GM04504 (cell line): Measurements from ENCODE around the gene KCNQ2.

Source experiments
- DNase-seq: peaks from one replicate; pipeline ENCODE4 v3.0.0-alpha.2; 2012; ENCODE audit warnings: low read depth

The KCNQ2 gene

DNA sequence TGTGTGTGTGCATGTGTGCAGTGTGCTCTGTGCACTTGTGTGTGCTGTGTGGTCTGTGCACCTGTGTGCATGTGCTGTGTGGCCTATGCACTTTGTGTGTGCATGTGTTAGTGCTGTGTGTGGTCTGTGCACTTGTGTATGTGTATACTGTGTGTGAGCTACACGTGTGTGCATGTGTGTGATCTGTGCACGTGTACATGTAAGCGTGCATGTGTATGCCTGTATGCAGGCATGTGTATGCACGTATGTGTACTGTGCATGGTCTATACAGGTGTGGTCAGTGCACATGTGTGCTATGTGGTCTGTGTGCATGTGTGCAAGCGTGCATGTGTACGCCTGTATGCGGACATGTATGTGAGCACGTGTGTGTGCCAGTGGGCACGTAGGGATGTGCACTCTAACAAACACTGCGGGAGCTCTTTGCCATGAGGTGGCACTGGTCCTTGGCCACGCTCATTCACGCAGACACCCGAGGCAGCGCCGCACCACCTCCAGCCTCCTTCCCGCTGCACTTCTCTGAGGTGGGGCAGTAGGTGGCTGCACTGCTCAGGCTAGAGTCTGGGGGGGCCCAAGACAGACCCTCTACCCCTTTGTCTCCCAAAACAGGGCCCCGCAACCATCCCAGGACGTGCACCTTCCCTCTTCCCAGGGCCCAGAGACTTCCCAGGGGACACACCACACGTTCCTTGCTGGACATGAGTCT, 68.9 kb downstream of the KCNQ2 start:
- no peak for DNase-seq

DNA sequence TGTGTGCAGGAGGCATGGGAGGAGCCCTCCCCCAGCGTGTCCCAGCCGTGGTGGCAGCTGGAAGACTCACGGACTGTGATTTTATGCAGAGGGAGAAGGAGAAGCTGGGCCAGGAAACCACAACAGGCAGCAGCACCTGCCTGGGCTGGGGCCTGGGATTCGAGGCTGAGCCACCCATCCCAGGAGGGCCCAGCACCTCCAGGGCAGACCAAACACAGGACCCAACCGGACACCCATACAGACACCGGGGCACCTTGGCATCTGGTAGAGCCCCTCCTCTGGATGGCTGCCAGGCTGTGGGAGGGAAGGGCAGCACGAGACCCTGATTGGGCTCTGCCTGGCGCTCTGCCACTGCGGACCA, 69.6 kb downstream of the KCNQ2 start:
- DNase-seq = no peak

DNA sequence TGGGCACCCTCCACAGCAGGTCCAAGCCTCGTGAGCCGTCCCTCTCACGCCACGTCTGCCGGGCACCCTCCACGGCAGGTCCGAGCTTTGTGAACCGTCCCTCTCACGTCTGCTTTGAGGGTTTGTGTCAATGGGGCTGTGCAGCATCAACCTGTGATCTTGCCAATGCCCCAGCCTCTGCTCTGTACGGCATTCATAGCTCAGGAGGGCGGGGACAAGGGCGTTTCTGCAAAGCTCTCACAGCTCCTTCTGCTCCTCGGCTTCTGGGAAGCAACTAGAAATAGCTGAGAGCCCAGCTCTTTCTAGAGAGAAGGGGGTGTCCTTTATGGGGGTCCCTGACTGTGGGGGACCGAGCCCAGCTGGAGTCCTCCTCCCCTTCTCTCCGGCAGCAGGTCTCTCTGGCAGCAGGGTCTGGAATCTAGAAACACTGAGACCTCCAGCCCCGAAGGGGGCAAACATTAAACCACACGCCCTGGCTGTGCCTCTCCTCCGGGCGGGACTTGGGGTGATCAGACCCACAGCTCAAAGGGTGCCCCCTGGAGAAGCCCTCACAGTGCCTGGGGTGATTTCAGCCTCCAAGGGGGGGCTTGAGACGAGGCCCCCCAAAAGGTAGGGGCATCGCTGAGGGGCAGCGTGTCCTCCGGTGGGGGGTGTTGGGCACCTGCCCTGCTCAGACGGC, 70.1 kb downstream of the KCNQ2 start:
- DNase-seq = no peak

DNA sequence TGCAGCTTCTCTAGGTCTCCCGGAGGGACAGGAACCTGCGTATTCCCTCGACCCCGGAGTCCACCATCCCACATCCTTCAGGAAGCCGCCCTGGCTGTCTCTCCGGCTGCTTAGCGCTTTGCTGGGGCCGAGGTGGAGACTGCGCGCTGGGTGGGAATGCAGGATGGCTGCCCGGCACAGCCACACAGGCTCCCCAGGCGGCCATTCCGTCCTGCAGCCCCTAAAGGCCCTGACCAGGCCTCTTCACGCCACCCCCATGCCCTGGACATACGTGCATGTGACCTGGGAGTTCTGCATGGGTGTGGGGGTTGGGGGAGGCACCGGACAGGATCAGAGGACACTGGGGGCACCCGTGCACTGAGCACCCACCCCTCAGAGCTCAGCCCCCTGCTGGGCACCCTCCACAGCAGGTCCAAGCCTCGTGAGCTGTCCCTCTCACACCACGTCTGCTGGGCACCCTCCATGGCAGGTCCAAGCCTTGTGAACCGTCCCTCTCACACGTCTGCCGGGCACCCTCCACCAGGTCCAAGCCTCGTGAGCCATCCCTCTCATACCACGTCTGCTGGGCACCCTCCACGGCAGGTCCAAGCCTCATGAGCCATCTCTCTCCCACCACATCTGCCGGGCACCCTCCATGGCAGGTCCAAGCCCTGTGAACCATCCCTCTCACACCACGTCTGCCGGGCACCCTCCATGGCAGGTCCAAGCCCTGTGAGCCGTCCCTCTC, 70.9 kb downstream of the KCNQ2 start:
- DNase-seq = no peak

DNA sequence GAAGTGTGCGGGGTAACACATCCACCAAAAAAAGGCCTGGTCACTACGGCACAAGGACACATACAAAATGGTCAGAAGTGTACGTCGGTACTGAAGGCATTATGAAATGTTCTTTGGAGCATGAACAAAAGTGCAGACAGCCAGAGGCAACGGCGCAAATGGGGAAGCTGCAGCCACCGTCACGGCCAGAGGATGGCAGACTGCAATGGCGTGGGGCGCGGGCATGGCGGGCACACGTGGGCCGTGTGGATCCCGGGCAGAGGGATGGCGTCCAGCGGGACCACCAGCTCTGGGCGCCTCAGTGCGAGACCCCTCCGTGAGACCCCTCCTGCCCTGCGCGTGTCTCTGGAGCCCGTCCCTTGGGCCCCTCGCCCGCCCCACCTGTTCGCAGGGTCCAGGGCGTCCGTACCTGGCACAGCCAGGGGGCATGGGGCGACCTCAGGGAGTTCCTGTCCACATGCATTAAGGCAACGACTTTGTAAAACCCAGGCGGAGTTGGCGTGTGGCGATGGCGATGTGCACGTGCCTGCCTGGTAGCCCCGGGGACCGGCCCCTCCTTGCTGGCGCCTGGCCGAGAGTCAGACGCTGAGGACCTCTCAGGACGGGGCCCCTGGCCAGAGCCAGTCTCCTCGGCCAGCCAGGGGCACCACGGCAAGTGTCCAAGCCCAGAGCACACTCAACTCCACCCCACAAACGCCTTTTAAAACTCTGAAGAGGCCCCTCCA, 71.8 kb downstream of the KCNQ2 start:
- no peak for DNase-seq

DNA sequence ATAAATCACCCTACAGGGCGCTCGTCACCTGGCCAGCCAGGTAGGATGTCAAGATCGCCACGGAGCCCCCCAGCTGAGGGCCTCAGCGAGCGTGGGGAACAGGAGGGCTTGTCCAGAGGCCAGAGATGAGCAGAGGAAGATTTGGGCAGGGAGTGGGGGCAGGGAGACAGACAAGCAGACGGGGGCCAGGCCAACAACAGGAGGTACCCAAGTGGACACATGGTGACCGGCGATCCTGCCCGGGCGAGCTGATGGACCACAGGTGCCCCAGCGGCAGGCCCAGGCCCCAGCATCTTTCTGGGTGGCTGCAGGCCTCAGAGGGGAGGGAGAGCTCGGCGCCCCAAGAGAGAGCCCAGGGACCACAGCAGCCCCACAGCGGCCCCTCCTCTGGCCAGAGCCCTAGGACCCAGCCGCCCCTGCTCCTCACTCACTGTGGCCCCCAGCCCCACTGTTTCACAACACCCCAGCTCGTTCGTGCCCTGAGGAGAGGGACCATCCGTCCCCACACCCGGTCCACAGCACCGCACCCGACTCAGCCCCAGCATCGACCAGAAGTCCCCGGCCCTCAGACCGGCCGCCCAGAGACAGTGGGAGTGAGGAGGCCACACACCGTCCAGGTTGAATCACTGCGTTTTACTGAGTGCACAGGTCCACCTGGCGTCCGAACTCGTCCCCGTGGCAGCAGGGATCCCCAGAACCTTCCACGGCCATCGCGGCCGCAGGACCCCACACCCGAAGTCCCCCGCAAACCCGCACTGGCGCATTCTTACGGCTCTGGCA, 72.7 kb downstream of the KCNQ2 start:
- no peak for DNase-seq

DNA sequence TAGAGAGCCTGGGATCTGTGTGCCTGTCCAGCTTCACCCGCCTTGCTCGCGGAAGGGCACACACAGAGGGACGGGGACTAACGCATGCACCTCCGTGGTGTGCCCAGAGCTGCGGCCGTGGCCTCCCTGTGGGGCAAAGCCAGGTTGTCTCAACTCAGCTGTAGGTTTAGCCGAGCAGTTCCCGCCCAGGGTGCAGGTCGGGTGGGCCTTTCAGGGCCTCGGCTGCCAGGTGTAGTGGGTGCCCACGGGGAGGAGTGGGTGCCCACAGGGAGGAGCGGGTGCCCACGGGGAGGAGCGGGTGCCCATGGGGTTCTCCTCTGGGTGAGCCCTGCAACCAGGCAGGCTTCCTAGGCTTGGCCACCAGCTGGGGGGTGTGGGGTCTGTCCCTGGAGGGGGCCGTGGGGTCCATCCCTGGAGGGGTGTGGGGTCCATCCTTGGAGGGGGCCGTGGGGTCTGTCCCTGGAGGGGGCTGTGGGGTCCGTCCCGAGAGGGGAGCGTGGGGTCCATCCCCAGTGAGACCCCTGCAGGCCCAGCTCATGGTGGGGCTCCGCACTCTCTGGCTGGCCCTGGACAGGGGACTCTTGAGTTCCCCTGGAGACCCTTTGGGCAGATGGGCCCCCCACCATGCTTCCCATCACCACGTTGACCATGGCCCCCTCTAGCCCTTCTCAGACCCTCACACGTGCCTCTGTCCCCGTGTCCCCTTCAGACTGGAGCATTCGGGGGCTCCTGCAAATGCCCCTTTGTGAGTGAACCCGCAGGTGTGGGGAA, 73.5 kb downstream of the KCNQ2 start:
- no peak for DNase-seq

DNA sequence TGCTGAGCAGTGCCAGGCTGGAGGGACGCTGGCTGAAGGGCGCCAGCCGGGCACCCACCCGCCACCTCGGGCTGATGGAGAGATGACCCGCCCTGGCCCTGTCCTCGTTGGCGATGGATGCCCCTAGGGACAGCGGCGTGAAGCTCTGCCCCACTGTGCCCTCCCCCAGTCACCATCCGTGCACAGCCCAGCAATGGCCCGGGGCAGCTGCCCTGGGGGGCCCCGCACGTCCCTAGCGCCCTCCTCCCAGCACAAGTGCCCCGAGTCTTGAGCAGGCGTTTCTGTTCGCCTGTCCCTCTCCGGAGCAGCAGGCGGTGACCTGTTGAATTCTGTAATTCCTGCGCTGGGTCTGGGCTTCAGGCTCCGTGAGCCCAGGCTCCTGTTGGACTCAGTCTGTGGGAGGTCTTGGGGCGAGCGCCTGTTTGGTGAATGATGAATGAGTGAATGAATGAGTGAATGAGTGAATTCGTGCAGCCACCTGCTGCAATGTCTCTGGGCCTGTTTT, 74.5 kb downstream of the KCNQ2 start:
- DNase-seq = no peak

DNA sequence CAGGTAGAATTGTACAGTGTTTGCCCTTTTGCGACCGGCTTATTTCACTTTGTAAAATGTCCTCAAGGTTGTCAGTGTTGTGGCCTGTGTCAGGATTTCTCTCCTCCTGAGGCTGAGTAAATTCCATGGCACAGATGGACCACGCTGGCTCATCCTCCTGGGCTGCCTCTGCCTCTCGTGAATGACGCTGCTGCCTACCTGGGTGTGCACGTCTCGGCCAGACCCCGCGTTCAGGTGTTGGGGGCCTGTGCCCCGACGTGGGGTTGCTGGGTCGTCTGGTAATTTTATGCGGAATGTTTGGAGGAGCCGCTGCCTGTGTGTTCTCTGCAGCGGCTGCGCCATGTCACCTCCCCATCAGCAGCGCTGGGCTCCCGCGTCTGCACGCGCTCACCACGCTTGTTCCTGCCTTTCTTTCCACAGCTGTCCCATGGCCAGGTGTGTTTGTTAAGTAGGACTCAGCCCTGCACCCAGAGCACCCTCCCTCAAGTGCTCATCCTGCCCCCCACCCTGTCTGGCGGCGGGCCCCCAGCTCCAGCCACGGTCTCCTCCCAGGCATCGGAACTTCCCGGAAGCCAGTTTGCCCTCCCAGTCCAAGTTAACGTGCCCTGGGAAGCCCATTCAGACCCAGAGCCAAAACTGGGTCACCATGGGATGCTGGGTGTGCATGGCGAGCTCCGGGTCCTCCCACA, 75.2 kb downstream of the KCNQ2 start:
- DNase-seq = no peak

DNA sequence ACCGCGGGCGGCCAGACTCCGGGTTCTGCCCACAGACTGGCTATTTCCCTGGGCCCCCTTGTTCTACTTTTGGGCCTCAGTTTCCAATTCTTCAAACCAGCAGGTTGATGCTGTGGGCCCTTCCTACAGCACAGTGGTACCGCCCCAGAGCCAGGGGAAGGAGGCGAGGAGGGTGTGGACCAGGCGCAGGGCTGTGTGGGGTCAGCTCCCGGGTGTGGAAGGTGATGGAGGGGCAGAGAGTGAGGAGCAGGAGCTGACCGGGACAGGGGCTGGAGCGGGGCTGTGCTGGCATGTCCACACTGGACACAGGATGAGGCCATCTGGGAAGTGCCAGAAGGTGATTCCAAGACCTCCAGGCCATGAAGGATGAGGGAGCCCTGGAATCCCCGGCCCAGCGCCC, 76.2 kb downstream of the KCNQ2 start:
- DNase-seq = no peak

DNA sequence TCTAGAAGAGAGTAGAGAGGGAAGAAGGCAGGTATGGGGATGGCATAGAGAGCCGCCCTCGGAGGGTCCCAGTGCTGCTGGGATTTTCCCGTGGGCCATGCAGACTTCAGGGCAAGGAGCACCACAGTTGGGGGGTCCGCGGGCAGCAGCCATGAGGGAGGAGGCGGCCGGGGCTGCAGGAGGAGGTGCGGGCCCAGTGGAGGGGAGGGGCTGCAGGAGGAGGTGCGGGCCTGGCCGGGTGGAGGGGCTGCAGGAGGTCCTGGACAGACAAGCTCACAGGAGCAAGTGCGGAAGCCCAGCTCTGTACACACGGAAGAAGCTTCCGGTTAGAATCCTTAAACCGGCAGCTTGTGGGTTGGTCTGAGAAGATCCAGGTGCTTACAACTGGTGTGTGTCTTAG, 76.7 kb downstream of the KCNQ2 start:
- DNase-seq = no peak

DNA sequence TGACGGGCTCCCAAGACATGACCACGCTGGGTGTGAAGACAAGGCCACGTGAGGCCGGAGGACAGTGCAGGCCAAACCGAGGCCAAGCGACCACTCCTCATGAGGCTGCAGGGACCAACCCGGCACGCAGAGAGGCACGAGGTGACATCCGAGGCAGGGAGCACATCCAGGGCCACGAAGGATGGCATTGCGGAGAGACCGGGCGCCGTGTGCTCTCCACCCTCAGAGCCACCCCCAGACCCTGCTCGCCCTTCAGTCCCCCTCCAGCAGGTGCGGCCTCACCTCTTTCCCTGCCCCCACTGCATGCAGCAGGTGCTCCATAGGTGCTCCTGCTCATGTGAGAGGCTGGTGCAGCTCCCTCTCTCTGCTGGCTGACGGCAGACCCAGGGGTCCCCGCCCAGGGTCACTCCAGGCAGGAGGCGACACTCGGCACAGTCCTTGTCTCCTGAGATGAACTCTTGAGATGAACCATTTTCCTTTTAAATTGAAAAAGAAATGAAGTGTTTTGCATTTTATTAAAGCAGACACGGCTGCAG, 77.5 kb downstream of the KCNQ2 start:
- no peak for DNase-seq

DNA sequence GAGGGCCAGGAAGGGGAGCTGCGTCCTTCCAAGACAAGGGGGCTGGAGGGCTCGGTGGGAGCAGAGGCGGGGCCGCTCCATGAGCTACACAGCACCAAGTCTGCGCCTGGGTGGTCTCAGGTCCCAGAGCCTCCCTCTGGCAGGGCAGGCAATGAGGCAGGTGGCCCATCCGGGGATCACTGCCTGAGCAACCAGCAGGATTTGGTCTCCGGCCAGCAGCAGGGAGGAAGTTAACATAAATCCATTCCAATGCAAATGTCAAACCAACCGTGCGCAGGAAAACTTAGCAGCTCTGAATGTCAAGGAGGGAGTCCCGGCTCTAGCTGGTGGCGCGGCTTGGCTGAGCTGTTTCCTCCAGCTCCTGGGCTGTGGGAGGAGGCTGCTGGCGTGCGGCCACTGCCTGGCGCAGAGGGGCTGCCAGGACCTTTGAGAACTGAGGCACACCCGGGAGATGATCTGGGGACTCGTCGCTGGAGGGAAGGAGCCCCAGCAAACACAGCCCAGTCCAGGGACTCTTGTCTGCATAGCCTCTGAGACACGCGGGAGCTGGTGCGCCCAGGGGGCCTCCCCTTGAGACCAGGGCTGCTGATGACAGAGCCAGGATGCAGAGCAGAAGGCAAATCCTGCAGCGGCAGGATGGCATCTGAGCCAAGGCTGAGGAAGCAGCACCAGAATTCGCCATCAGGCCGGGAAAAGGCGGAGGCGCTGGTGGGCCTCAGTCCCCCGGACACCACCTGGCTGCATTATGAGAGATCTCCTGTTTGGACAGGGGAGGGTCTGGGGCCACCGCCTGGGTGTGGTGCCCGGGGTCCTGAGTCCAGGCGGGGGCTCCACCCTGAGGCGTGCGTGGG, 78.2 kb downstream of the KCNQ2 start:
- DNase-seq = no peak

DNA sequence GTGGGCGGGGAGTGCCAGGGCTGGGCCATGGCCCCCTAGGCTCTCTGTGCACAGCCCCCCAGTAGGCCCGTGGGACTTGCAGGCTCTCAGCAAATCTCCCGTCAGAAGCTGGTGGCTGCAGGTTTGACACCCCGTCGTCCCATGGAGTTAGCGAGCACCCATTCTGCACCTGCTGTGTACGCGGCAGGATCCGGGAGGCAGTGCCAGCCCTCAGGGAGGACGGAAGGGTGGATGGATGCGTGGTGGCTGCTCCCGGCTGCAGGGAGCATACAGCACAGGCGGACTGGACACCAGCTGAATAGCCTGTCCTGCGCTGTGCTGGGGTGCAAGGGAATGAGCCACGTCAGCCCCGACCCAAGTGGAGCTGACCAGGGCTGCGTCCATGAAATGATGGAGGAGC, 78.9 kb downstream of the KCNQ2 start:
- no peak for DNase-seq

DNA sequence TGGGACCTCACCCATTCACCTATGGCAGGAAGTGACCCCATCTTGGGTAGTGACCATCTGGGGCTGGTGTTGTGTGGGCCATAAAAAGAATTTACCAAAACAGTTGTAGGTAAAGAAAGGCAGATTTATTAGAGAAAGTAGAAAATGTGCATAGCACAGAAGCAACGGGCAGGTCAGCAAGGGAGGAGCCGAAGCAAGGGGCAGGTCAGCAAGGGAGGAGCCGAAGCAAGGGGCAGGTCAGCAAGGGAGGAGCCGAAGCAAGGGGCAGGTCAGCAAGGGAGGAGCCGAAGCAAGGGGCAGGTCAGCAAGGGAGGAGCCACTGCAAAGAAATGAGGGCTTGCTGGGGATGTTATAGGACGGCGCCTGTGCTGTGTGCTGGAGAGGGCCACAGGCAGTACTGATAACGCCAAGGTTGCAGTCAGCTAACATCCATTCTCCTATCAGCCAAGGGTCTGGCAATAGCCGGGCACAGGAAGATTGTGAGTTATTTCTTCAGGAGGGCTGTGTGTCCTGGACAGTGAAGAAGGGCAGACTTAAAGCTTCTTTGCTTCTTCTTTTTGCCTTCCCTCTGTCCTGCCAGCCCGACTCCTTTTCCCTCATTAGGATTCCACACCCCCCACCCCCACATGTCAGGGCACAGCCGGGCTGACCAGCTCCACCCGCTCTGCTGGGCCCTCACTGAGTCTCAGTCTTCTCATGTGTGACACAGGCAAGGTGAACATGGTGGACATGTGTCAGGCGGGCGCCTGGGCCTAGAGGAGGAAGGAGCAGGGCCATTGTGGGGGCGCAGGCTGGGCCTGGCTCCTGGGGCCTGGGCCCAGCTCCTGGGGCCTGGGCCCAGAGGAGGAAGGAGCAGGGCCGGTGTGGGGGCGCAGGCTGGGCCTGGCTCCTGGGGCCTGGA, 79.7 kb downstream of the KCNQ2 start:
- no peak for DNase-seq

DNA sequence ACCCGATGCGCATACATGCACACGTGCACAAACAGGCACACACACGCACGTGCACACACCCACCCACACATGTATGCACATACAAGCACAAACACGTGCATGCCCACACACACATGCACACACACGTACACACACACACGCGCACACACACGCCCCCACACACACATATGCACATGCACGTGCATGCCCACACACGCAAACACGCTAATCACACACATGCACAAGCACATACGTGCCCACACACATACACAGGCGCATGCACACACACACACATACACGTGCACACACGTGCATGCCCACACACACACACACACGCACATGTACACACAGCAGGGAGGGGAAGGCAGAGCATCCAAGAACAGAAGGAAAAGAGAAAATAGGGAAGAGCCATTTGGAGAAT, 84.5 kb downstream of the KCNQ2 start:
- no peak for DNase-seq

DNA sequence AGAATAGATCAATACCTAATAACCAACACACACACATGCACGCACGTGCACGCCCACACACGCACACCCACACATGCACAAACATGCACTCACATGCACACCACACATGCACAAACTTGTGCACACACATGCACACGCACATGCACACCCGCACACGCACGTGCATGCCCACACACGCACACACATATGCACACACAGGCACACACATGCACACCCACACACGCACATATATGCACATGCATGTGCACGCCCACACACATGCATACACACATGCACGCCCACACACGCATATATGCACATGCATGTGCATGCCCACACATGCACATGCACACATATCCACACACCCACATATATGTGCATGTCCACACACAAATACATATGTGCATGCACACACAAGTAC, 85.1 kb downstream of the KCNQ2 start:
- DNase-seq = no peak

DNA sequence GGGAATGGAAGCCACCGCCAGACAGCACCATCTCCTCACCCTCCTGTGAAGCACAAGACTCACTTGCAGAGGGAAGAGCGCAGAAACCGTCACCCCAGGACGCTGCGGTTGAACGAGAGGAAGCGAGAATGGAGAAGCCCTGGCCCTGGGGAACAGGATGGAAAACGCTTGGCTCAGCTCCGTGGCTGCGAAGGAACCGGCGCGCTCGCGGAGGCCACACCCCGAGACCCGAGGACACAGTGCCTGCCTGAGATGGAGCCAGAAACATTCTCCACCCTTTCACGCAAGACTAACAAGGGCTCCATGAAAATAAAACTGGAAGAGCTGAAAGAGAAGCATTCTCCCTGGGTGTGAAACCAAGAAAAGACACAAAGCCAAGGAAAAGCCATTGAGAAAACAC, 86.0 kb downstream of the KCNQ2 start:
- no peak for DNase-seq
